ENCODE measurements around the gene CLEC2L. TPM values are rescaled to one million over a fixed set of nuclear protein-coding genes. Genes with fewer than 3 reads are reported as not detected.

The CLEC2L gene
- total RNA-seq, 3 donors from 2014 or later (not counting 1 experiment from before 2014, with no cell fraction given), result 0.71 TPM; not detected in 2

DNA sequence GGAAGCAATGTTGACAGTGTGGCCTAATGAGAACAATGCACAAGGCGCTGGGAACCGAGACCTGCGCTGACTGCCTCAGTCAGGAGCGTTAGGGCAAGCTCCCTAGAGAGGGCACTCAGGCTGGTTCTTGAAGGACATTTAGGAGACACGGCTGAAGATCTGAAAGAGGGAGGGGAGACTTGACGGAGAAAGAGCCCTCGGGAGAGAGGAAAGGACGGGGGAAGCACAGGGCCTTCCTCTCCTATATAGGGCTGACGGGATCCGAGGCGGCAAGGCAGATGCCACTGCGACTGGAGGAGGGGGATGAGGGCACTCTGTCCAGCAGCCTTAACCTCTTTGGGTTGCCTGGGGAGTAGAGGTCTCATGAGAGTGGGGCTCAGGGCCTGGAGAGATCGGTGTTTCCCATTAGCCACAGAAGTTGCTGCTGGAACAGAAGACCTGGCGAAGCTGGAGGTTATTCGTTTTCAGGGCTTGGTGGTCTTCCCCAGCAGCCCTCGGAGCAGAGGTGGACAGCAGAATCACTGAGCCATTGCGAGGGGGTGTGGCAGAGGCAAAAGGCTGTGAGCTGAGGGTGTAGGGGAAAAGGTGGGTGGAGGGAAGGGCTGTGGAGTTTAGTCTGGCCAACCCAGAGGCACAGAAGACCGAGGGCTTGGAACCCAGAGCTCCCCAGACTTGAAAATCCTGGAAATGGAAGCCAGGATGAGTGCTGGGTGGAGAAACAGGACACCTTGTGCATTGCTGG, 36.0 kb downstream of the CLEC2L start:
- no peaks in the 10 kb centered on the region for H3K9me3 Mint-ChIP-seq
- intact Hi-C loops (cut with micrococcal nuclease), result no loop called here
- no peak for DNase-seq
- no peaks in the 10 kb centered on the region for H3K9me3 ChIP-seq (ENCODE audit: control insufficient read depth, insufficient read depth, low read length)
- ATAC-seq, result no peak
- H3K4me3 ChIP-seq (ENCODE audit: low read length), result no peak overlapping the region
- H3K36me3 ChIP-seq (ENCODE audit: control insufficient read depth, insufficient read depth, low read length), result no peaks in the 10 kb centered on the region
- no peaks in the 10 kb centered on the region for H3K36me3 Mint-ChIP-seq
- TF ChIP-seq, protein P1, sequence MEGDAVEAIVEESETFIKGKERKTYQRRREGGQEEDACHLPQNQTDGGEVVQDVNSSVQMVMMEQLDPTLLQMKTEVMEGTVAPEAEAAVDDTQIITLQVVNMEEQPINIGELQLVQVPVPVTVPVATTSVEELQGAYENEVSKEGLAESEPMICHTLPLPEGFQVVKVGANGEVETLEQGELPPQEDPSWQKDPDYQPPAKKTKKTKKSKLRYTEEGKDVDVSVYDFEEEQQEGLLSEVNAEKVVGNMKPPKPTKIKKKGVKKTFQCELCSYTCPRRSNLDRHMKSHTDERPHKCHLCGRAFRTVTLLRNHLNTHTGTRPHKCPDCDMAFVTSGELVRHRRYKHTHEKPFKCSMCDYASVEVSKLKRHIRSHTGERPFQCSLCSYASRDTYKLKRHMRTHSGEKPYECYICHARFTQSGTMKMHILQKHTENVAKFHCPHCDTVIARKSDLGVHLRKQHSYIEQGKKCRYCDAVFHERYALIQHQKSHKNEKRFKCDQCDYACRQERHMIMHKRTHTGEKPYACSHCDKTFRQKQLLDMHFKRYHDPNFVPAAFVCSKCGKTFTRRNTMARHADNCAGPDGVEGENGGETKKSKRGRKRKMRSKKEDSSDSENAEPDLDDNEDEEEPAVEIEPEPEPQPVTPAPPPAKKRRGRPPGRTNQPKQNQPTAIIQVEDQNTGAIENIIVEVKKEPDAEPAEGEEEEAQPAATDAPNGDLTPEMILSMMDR (IDR thresholded peaks at IDR 0.05), result no peak
- no peaks in the 10 kb centered on the region for H3K27me3 ChIP-seq (ENCODE audit: control insufficient read depth, insufficient read depth, low read length)
- H3K27me3 Mint-ChIP-seq (ENCODE audit: low read depth in 2 of 2), result peaks cover 0 to 5% of the 10 kb centered on the region in 2 donors
- H3K4me1 Mint-ChIP-seq, result peaks cover 14 to 16% of the 10 kb centered on the region in 2 donors
- H3K27ac ChIP-seq (ENCODE audit: low read length), result no peak overlapping the region
- no peaks in the 10 kb centered on the region for H3K4me1 ChIP-seq (ENCODE audit: control insufficient read depth, insufficient read depth, low read length)
- H3K27ac Mint-ChIP-seq, result no peak overlapping the region
- no peak overlapping the region for H3K4me3 Mint-ChIP-seq
- 91% methylated on average over 18 of the region's 18 CpGs for WGBS (ENCODE audit: insufficient coverage)

DNA sequence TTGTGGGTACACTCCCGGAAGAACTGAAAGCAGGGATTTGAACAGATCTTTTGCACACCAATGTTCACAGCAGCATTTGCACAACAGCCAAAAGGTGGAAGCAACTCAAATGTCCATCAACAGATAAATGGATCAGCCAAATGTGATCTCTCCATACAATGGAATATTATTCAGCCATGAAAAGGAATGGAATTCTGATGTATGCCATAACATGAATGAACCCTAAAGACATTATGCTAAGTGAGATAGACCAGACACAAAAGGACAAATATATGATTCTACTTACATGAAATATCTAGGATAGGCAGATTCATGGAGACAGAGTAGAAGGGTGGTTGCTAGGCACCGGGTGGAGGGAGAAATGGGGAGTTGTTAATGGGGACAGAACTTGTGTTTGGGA, 36.7 kb downstream of the CLEC2L start:
- Histone ChIP-seq H3K27ac (ENCODE audit: low read length) (no peak overlapping the region), H3K4me1 (ENCODE audit: control insufficient read depth, insufficient read depth, low read length) (no peaks in the 10 kb centered on the region), H3K36me3 (ENCODE audit: control insufficient read depth, insufficient read depth, low read length) (no peaks in the 10 kb centered on the region), H3K27me3 (ENCODE audit: control insufficient read depth, insufficient read depth, low read length) (no peaks in the 10 kb centered on the region), H3K4me3 (ENCODE audit: low read length) (no peak overlapping the region), H3K9me3 (ENCODE audit: control insufficient read depth, insufficient read depth, low read length) (no peaks in the 10 kb centered on the region)
- TF ChIP-seq, protein P1 (IDR thresholded peaks at IDR 0.05), result no peak
- Mint-ChIP-seq H3K27me3 (ENCODE audit: low read depth in 2 of 2) (peaks cover 0 to 3% of the 10 kb centered on the region in 2 donors), H3K36me3 (no peaks in the 10 kb centered on the region), H3K4me1 (peaks cover 14 to 16% of the 10 kb centered on the region in 2 donors), H3K4me3 (no peak overlapping the region), H3K9me3 (no peaks in the 10 kb centered on the region), H3K27ac (no peak overlapping the region)
- intact Hi-C loops (cut with micrococcal nuclease), result no loop called here
- ATAC-seq, result no peak
- WGBS (ENCODE audit: insufficient coverage), result 97% methylated on average over 2 of the region's 2 CpGs
- no peak for DNase-seq

DNA sequence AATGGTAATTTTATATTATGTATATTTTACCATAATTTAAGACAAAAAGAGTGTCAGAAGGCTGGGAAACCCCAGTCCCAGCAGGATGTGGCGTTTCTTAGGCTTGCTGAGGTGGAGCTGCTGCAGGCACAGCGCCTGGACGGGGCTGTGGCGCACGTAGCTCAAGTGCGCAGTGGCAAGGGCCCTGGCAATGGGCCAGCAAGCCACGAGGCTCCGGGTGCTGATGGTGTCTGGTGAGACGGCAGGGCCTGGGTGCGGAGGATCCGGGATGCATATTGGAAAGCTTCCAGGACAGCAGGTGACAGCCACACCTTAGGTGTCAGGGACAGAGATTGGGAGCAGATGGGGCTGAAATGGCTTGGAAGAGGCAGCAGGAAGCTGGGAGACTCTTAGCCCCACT, 37.2 kb downstream of the CLEC2L start:
- H3K27ac Mint-ChIP-seq, result no peak overlapping the region
- H3K9me3 ChIP-seq (ENCODE audit: control insufficient read depth, insufficient read depth, low read length), result no peaks in the 10 kb centered on the region
- H3K27me3 Mint-ChIP-seq (ENCODE audit: low read depth in 2 of 2), result no peaks in the 10 kb centered on the region
- no peak overlapping the region for H3K27ac ChIP-seq (ENCODE audit: low read length)
- ATAC-seq (no peak), DNase-seq (no peak)
- no peaks in the 10 kb centered on the region for H3K36me3 ChIP-seq (ENCODE audit: control insufficient read depth, insufficient read depth, low read length)
- H3K4me3 ChIP-seq (ENCODE audit: low read length), result no peak overlapping the region
- TF ChIP-seq, protein P1 (IDR thresholded peaks at IDR 0.05), result no peak
- 94% methylated on average over 11 of the region's 11 CpGs for WGBS (ENCODE audit: insufficient coverage)
- H3K27me3 ChIP-seq (ENCODE audit: control insufficient read depth, insufficient read depth, low read length), result no peaks in the 10 kb centered on the region
- H3K4me3 Mint-ChIP-seq, result no peak overlapping the region
- H3K36me3 Mint-ChIP-seq, result no peaks in the 10 kb centered on the region
- H3K9me3 Mint-ChIP-seq, result no peaks in the 10 kb centered on the region
- H3K4me1 ChIP-seq (ENCODE audit: control insufficient read depth, insufficient read depth, low read length), result no peaks in the 10 kb centered on the region
- intact Hi-C loops (cut with micrococcal nuclease), result no loop called here
- peaks cover 14 to 16% of the 10 kb centered on the region in 2 donors for H3K4me1 Mint-ChIP-seq

DNA sequence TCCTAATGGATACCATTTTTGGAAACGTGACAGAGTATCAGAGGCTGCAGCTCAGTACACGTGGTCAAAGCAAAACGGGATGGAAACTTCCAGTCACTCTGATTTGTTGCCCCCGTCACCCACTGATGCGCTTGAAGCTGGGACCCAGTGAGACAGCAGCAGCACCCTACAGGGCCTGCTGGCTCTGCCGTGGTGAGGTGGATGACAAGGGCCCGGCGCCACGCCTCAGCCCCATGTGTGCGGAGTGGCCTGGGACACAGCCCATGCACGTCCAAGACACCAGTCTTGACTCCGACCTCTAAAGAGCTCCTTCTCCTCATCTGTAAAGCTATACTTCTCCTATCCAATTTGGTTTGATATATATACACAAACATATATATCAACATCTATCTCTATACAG, 39.0 kb downstream of the CLEC2L start:
- WGBS (ENCODE audit: insufficient coverage), result 93% methylated on average over 12 of the region's 12 CpGs
- peak overlapping the region; percentile 19 to 41 for H3K27ac Mint-ChIP-seq

More for the DNA sequence above, 39.0 kb downstream of the CLEC2L start:
- Mint-ChIP-seq H3K4me3 (no peak overlapping the region), H3K4me1 (peaks cover 16 to 18% of the 10 kb centered on the region in 2 donors), H3K27me3 (ENCODE audit: low read depth in 2 of 2) (no peaks in the 10 kb centered on the region), H3K36me3 (no peaks in the 10 kb centered on the region), H3K9me3 (no peaks in the 10 kb centered on the region)
- Histone ChIP-seq H3K9me3 (ENCODE audit: control insufficient read depth, insufficient read depth, low read length) (no peaks in the 10 kb centered on the region), H3K4me3 (ENCODE audit: low read length) (no peak overlapping the region), H3K27me3 (ENCODE audit: control insufficient read depth, insufficient read depth, low read length) (no peaks in the 10 kb centered on the region), H3K4me1 (ENCODE audit: control insufficient read depth, insufficient read depth, low read length) (no peaks in the 10 kb centered on the region), H3K27ac (ENCODE audit: low read length) (no peak overlapping the region), H3K36me3 (ENCODE audit: control insufficient read depth, insufficient read depth, low read length) (no peaks in the 10 kb centered on the region)
- ATAC-seq (no peak), DNase-seq (no peak)
- TF ChIP-seq, protein P1 (IDR thresholded peaks at IDR 0.05), result no peak
- intact Hi-C loops (cut with micrococcal nuclease), result no loop called here

Measured in natural killer cell (primary cell).